Adrenal gland (tissue), 12 donors: ENCODE results near the gene RNF220. TPM values are rescaled to one million over a fixed set of nuclear protein-coding genes. Genes with fewer than 3 reads are reported as not detected.

Source experiments
- DNase-seq, 7 donors: peaks; one replicate each; pipeline ENCODE4 v3.0.0-alpha.2; 2019 to 2020
- H3K27ac ChIP-seq, 5 donors: fragments of 200-600 bp; sonication (generic) in 4 of 5; 1 replicate in 3 of 5; 2 replicates in 2 of 5; pipeline versions ENCODE4 v1.5.1 to v1.8.0; 2016 to 2020; ENCODE audit warnings: mild to moderate bottlenecking in 1 of 5
- H3K27me3 ChIP-seq: fragments of 200-600 bp; 2 replicates; pipeline ENCODE4 v1.8.0; 2021
- H3K36me3 ChIP-seq, 2 donors: fragments of 200-600 bp; replicated peaks in 1 of 2; 1 replicate in 1 of 2; 2 replicates in 1 of 2; pipeline versions ENCODE4 v1.5.1 to v1.8.0; 2018 to 2022
- H3K4me1 ChIP-seq, 2 donors: fragments of 200-600 bp; replicated peaks in 1 of 2; 1 replicate in 1 of 2; 2 replicates in 1 of 2; pipeline versions ENCODE4 v1.5.1 to v1.8.0; 2018 to 2021
- H3K4me3 ChIP-seq, 4 donors: fragments of 200-600 bp; sonication (generic) in 3 of 4; one replicate each; pipeline ENCODE4 v1.5.1; 2016 to 2018
- H3K9me3 ChIP-seq, 3 donors: fragments of 200-600 bp; sonication (generic) in 1 of 3; replicated peaks in 1 of 3; 1 replicate in 2 of 3; 2 replicates in 1 of 3; pipeline versions ENCODE4 v1.5.1 to v1.8.0; 2016 to 2021
- POLR2A ChIP-seq, 2 donors: fragments of 450-650 bp; IDR thresholded peaks; one replicate each; pipeline ENCODE4 v1.6.1; 2017; ENCODE audit warnings: antibody characterized with exemption in 2 of 2, mild to moderate bottlenecking in 2 of 2, moderate library complexity in 1 of 2
- WGBS, 4 donors: extraction: QIAGEN DNeasy Blood & Tissue Kit in 2 of 4; methylation state at CpG; one replicate each; pipeline versions ENCODE4 v1.1.5 to v1.1.7; 2013 to 2017; 5-methylcytosine and 5-hydroxymethylcytosine counted together
- intact Hi-C, 2 donors: fragments of 100-400 bp; cut with DNase I; formaldehyde crosslinking; loops; one replicate each; pipeline versions ENCODE4 v1.14.1 to v1.15.0; 2022 to 2023
- polyA plus RNA-seq, 3 donors: library from polyadenylated mRNA; stranded (reverse); fragments of 200-250 nt in 2 of 3; fragments of 350-450 nt in 1 of 3; fragmentation: Illumina TruSeq in 1 of 3; extraction: RNeasy Lipid Tissue Mini Kit (QIAGEN cat#74804) in 1 of 3; gene quantifications; one replicate each; pipeline ENCODE4 v1.2.3, GENCODE V29; 2013 to 2014
- total RNA-seq, 9 donors: library from RNA; depleted of rRNA in 4 of 9; stranded (reverse); fragments of >200 nt in 4 of 9; fragments of 120-200 nt in 1 of 9; fragmentation: NEBNext Ultra II Directional in 1 of 9; extraction: Animal tissue kit (Norgen Biotek cat#: 25700) in 1 of 9; gene quantifications; one replicate each; pipeline versions ENCODE4 v1.1.0 to v1.2.4, GENCODE V29; 2013 to 2023
- TF ChIP-seq, protein P1 (sequence below), 6 experiments: fragments of 450-650 bp in 4 of 6; fragments of 200-600 bp in 2 of 6; sonication (generic) in 1 of 6; IDR thresholded peaks; 1 replicate in 5 of 6; 2 replicates in 1 of 6; pipeline versions ENCODE4 v1.5.1 to v1.8.0; 2016 to 2021; ENCODE audit warnings: antibody characterized with exemption in 6 of 6, mild to moderate bottlenecking in 2 of 6, moderate library complexity in 1 of 6
- donor health status: healthy with polysubstance abuse.
- donor health status: Bipolar disorder and iron deficiency.
- donor health status: DM: yes; HTN: yes; CAD: no.
- donor health status: DM: no; HTN: no; CAD: no.
- donor health status: DM: no; HTN: no; CAD: no.
- donor health status: DM: yes; HTN: yes; CAD: no.

RNF220 gene
- total and polyA plus RNA-seq, 12 donors = 36.3 to 150 (median 66.5) TPM

DNA sequence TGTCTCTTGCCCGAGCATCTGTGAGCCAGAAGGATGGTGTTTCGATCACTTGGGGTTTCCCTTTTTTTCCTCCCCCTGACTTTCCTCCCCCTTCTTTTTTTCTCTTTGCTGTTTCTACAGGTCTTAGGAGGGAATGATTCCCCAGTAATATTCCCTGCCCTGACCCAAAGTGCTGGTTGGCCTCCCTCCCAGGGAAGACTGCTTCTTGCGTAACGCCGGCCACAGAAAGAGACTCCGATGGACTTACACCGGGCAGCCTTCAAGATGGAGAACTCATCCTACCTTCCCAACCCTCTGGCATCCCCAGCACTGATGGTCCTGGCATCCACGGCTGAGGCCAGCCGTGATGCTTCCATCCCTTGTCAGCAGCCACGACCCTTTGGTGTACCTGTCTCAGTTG is 6.8 kb downstream of the RNF220 start:
- peaks cover 98% of the 10 kb centered on the region for H3K27me3 ChIP-seq
- intact Hi-C loops = no loop called here
- H3K36me3 ChIP-seq = no peaks in the 10 kb centered on the region
- WGBS, 4 donors = 71 to 86% (median 78%) methylated on average over 10 of the region's 10 CpGs
- H3K27ac ChIP-seq = no peak overlapping the region
- TF ChIP-seq, protein P1, sequence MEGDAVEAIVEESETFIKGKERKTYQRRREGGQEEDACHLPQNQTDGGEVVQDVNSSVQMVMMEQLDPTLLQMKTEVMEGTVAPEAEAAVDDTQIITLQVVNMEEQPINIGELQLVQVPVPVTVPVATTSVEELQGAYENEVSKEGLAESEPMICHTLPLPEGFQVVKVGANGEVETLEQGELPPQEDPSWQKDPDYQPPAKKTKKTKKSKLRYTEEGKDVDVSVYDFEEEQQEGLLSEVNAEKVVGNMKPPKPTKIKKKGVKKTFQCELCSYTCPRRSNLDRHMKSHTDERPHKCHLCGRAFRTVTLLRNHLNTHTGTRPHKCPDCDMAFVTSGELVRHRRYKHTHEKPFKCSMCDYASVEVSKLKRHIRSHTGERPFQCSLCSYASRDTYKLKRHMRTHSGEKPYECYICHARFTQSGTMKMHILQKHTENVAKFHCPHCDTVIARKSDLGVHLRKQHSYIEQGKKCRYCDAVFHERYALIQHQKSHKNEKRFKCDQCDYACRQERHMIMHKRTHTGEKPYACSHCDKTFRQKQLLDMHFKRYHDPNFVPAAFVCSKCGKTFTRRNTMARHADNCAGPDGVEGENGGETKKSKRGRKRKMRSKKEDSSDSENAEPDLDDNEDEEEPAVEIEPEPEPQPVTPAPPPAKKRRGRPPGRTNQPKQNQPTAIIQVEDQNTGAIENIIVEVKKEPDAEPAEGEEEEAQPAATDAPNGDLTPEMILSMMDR (IDR thresholded peaks at IDR 0.05) = no peak
- TF ChIP-seq POLR2A (IDR thresholded peaks at IDR 0.05) = no peak
- no peaks in the 10 kb centered on the region for H3K9me3 ChIP-seq
- peaks cover 3 to 10% of the 10 kb centered on the region in 2 donors for H3K4me1 ChIP-seq
- DNase-seq = no peak
- H3K4me3 ChIP-seq = no peak overlapping the region

DNA sequence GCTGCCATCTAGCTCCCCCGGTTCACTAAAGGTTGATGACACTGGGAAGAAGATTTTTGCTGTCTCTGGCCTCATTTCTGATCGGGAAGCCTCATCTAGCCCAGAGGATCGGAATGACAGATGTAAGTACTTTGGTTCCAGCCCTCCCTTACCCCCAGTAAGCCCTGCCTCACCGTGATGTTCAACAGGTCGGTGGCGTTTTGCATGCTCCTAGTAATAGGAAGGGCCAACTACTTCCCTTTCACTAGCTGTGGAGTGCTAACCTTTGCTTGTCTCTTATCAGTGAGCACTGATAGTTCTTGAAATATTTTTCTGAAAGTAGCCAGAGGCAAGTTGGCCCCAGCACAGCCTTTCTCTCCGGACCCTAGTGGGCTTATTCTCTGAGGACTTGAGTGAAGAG is 7.5 kb downstream of the RNF220 start:
- 37 to 46% (median 40%) methylated on average over 5 to 7 of the region's 7 CpGs for WGBS, 4 donors
- DNase-seq = no peak
- no peaks in the 10 kb centered on the region for H3K36me3 ChIP-seq
- intact Hi-C loops = no loop called here
- H3K9me3 ChIP-seq = no peaks in the 10 kb centered on the region
- TF ChIP-seq, protein P1 (IDR thresholded peaks at IDR 0.05) = no peak
- TF ChIP-seq POLR2A (IDR thresholded peaks at IDR 0.05) = no peak
- H3K4me1 ChIP-seq = peaks cover 0 to 6% of the 10 kb centered on the region in 2 donors
- H3K4me3 ChIP-seq = no peak overlapping the region
- no peak overlapping the region for H3K27ac ChIP-seq
- peaks cover 98% of the 10 kb centered on the region for H3K27me3 ChIP-seq

GRCh38 chr1:44413740-44414139 is 8.7 kb downstream of the RNF220 start:
- no peak overlapping the region for H3K27ac ChIP-seq
- DNase-seq = no peak
- no peaks in the 10 kb centered on the region for H3K9me3 ChIP-seq
- H3K4me3 ChIP-seq = no peak overlapping the region
- WGBS, 4 donors = 53 to 60% (median 56%) methylated on average over 9 of the region's 9 CpGs
- TF ChIP-seq, protein P1 (IDR thresholded peaks at IDR 0.05) = no peak
- TF ChIP-seq POLR2A (IDR thresholded peaks at IDR 0.05) = no peak
- H3K4me1 ChIP-seq = peaks cover 0 to 12% of the 10 kb centered on the region in 2 donors
- peaks cover 98% of the 10 kb centered on the region for H3K27me3 ChIP-seq
- H3K36me3 ChIP-seq = no peaks in the 10 kb centered on the region
- intact Hi-C loops = no loop called here

- intact Hi-C loops = no loop called here
- no peak overlapping the region for H3K27ac ChIP-seq
- TF ChIP-seq, protein P1 (IDR thresholded peaks at IDR 0.05) = no peak
- TF ChIP-seq POLR2A (IDR thresholded peaks at IDR 0.05) = no peak
- peaks cover 0 to 12% of the 10 kb centered on the region in 2 donors for H3K4me1 ChIP-seq
- no peak for DNase-seq
- no peak overlapping the region for H3K4me3 ChIP-seq
- WGBS, 4 donors = 43 to 48% (median 46%) methylated on average over 9 of the region's 9 CpGs
- no peaks in the 10 kb centered on the region for H3K36me3 ChIP-seq
- H3K27me3 ChIP-seq = peaks cover 98% of the 10 kb centered on the region
- H3K9me3 ChIP-seq = no peaks in the 10 kb centered on the region
Measured at GRCh38 chr1:44415013-44415412, 10.0 kb downstream of the RNF220 start.
